ENCODE data around the gene GSX1. TPM values are rescaled to one million over a fixed set of nuclear protein-coding genes. Genes with fewer than 3 reads are reported as not detected.

GSX1 gene
- total RNA-seq, 2 experiments from 2014 or later = not detected

GRCh38 chr13:27790523-27790922 is 1.8 kb upstream of the GSX1 start:
- H3K4me3 Mint-ChIP-seq = peak overlapping the region; percentile 84
- Histone ChIP-seq H3K9me3 (ENCODE audit: control insufficient read depth in 1 of 2, insufficient read depth in 1 of 2, low read length in 2 of 2) (peaks cover 0 to 41% of the 10 kb centered on the region in 2 experiments), H3K27me3 (ENCODE audit: control insufficient read depth in 1 of 2, insufficient read depth in 2 of 2, low read length in 2 of 2) (peaks cover 63 to 74% of the 10 kb centered on the region in 2 experiments)

DNA sequence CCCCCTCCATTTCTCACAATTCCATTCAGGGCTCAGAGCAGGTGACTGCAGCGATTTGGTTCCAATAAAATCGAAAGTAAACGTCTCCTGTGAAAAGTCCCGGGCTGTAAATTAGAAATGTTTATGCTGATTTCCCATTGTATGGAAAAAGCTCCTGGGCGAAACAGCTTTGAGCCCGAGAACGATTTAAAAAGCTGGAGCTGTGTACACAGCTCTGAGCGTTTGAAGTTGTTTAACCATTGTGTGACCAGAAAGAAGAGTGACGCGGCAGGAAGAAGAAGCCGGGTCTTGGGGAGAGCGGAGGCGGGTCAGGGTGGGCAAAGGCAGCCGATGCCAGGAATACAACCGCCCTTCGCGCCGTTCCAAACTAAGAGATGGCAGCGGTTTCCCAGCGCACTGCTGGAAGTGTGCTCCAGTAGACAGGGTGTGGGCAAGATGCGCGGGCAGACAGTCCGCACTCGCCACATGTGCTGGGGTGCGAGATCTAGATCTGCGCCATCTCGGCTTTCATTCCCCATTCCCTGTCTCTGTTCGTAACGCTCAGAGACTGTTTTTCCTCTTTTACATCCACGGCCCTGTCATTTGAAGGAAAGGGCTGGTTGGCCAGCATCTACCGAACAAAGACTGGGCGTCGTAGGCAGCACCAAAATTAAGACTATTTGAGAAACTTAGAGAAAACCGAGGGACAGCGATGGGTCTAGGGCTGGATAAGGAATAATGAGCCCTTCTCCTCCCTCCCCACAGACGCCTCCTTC is 960 bp upstream of the GSX1 start:
- peaks cover 0 to 41% of the 10 kb centered on the region in 2 experiments for H3K9me3 ChIP-seq (ENCODE audit: control insufficient read depth in 1 of 2, insufficient read depth in 1 of 2, low read length in 2 of 2)
- H3K27me3 ChIP-seq (ENCODE audit: control insufficient read depth in 1 of 2, insufficient read depth in 2 of 2, low read length in 2 of 2) = peaks cover 71 to 81% of the 10 kb centered on the region in 2 experiments
- ChIA-PET CTCF (no interaction called here), POLR2A (interaction anchor here (0.6 to 1.3 kb wide), 2 partner anchors 114 to 130 kb away, joined by 3 read pairs; no protein-coding TSS in a partner anchor)
- H3K27me3 Mint-ChIP-seq = peaks cover 83% of the 10 kb centered on the region
- no peaks in the 10 kb centered on the region for H3K36me3 ChIP-seq (ENCODE audit: insufficient read depth, low read length)
- ATAC-seq (ENCODE audit: poor library complexity) (no peak), DNase-seq (no peak)
- peak overlapping the region; percentile 84 for H3K4me3 Mint-ChIP-seq
- H3K27ac Mint-ChIP-seq = no peak overlapping the region
- H3K4me1 ChIP-seq (ENCODE audit: insufficient read depth, low read length) = peaks cover 50% of the 10 kb centered on the region
- H3K4me1 Mint-ChIP-seq (ENCODE audit: low read depth) = peaks cover 46% of the 10 kb centered on the region
- peak overlapping the region; percentile 57 for H3K4me3 ChIP-seq (ENCODE audit: low read length)
- H3K36me3 Mint-ChIP-seq (ENCODE audit: low read depth) = peaks cover 3% of the 10 kb centered on the region
- TF ChIP-seq, protein P1, sequence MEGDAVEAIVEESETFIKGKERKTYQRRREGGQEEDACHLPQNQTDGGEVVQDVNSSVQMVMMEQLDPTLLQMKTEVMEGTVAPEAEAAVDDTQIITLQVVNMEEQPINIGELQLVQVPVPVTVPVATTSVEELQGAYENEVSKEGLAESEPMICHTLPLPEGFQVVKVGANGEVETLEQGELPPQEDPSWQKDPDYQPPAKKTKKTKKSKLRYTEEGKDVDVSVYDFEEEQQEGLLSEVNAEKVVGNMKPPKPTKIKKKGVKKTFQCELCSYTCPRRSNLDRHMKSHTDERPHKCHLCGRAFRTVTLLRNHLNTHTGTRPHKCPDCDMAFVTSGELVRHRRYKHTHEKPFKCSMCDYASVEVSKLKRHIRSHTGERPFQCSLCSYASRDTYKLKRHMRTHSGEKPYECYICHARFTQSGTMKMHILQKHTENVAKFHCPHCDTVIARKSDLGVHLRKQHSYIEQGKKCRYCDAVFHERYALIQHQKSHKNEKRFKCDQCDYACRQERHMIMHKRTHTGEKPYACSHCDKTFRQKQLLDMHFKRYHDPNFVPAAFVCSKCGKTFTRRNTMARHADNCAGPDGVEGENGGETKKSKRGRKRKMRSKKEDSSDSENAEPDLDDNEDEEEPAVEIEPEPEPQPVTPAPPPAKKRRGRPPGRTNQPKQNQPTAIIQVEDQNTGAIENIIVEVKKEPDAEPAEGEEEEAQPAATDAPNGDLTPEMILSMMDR (IDR thresholded peaks at IDR 0.05) = no peak
- H3K27ac ChIP-seq (ENCODE audit: low read depth in 1 of 2, low read length in 2 of 2) = no peak overlapping the region
- intact Hi-C loops (cut with DNase I, micrococcal nuclease) = loop anchor here in 1 of 2 experiments (5.0 kb wide), 1 partner anchor 169 kb away; the partner anchor contains the start of genes LNX2 and POLR1D
- no peaks in the 10 kb centered on the region for H3K9me3 Mint-ChIP-seq

More at GRCh38 chr13:27790523-27790922, 1.8 kb upstream of the GSX1 start:
- Mint-ChIP-seq H3K36me3 (ENCODE audit: low read depth) (peaks cover 3% of the 10 kb centered on the region), H3K4me1 (ENCODE audit: low read depth) (peaks cover 46% of the 10 kb centered on the region), H3K9me3 (no peaks in the 10 kb centered on the region), H3K27ac (no peak overlapping the region), H3K27me3 (peaks cover 77% of the 10 kb centered on the region)
- TF ChIP-seq, protein P1 (IDR thresholded peaks at IDR 0.05) = no peak
- DNase-seq (no peak), ATAC-seq (ENCODE audit: poor library complexity) (no peak)
- Histone ChIP-seq H3K27ac (ENCODE audit: low read depth in 1 of 2, low read length in 2 of 2) (no peak overlapping the region), H3K4me3 (ENCODE audit: low read length) (peak overlapping the region; percentile 57), H3K4me1 (ENCODE audit: insufficient read depth, low read length) (peaks cover 50% of the 10 kb centered on the region), H3K36me3 (ENCODE audit: insufficient read depth, low read length) (no peaks in the 10 kb centered on the region)
- POLR2A ChIA-PET = interaction anchor here (1.3 kb wide), 1 partner anchor 130 kb away, joined by 3 read pairs; no protein-coding TSS in a partner anchor
- CTCF ChIA-PET = no interaction called here
- intact Hi-C loops (cut with DNase I, micrococcal nuclease) = loop anchor here in 1 of 2 experiments (5.0 kb wide), 1 partner anchor 168 kb away; the partner anchor contains the start of genes LNX2 and POLR1D

GRCh38 chr13:27791901-27792392 is 336 bp upstream of the GSX1 start:
- intact Hi-C loops (cut with DNase I, micrococcal nuclease) = loop anchor here in 1 of 2 experiments (5.0 kb wide), 1 partner anchor 170 kb away; the partner anchor contains the start of genes LNX2 and POLR1D
- DNase-seq (no peak), ATAC-seq (ENCODE audit: poor library complexity) (no peak)
- CTCF ChIA-PET = no interaction called here
- peak overlapping the region; percentile 57 for H3K4me3 ChIP-seq (ENCODE audit: low read length)
- no peak overlapping the region for H3K27ac ChIP-seq (ENCODE audit: low read depth in 1 of 2, low read length in 2 of 2)
- Mint-ChIP-seq H3K27ac (no peak overlapping the region), H3K9me3 (no peaks in the 10 kb centered on the region), H3K4me3 (peak overlapping the region; percentile 84), H3K4me1 (ENCODE audit: low read depth) (peaks cover 46% of the 10 kb centered on the region), H3K27me3 (peaks cover 85% of the 10 kb centered on the region), H3K36me3 (ENCODE audit: low read depth) (peaks cover 3% of the 10 kb centered on the region)
- peaks cover 0 to 46% of the 10 kb centered on the region in 2 experiments for H3K9me3 ChIP-seq (ENCODE audit: control insufficient read depth in 1 of 2, insufficient read depth in 1 of 2, low read length in 2 of 2)
- H3K36me3 ChIP-seq (ENCODE audit: insufficient read depth, low read length) = no peaks in the 10 kb centered on the region
- POLR2A ChIA-PET = interaction anchor here (0.6 kb wide), 1 partner anchor 115 kb away, joined by 3 read pairs; no protein-coding TSS in a partner anchor
- H3K27me3 ChIP-seq (ENCODE audit: control insufficient read depth in 1 of 2, insufficient read depth in 2 of 2, low read length in 2 of 2) = peaks cover 77 to 83% of the 10 kb centered on the region in 2 experiments
- TF ChIP-seq, protein P1 (IDR thresholded peaks at IDR 0.05) = no peak
- peaks cover 50% of the 10 kb centered on the region for H3K4me1 ChIP-seq (ENCODE audit: insufficient read depth, low read length)
